Renal pelvis (tissue), 4 donors: Measurements from ENCODE around the gene PDE8A. TPM values are rescaled to one million over a fixed set of nuclear protein-coding genes. Genes with fewer than 3 reads are reported as not detected.

Experiments used
- DNase-seq: peaks from one replicate; pipeline ENCODE4 v3.0.0-alpha.2; 2013
- polyA plus RNA-seq, 3 donors: library from polyadenylated mRNA; unstranded; fragments of 120-200 nt; gene quantifications; one replicate each; pipeline ENCODE4 v1.2.1, GENCODE V29; 2013; ENCODE audit not compliant: insufficient read length in 3 of 3

The PDE8A gene
- polyA plus RNA-seq, 3 donors = 33.8 to 74.1 (median 63.4) TPM

DNA sequence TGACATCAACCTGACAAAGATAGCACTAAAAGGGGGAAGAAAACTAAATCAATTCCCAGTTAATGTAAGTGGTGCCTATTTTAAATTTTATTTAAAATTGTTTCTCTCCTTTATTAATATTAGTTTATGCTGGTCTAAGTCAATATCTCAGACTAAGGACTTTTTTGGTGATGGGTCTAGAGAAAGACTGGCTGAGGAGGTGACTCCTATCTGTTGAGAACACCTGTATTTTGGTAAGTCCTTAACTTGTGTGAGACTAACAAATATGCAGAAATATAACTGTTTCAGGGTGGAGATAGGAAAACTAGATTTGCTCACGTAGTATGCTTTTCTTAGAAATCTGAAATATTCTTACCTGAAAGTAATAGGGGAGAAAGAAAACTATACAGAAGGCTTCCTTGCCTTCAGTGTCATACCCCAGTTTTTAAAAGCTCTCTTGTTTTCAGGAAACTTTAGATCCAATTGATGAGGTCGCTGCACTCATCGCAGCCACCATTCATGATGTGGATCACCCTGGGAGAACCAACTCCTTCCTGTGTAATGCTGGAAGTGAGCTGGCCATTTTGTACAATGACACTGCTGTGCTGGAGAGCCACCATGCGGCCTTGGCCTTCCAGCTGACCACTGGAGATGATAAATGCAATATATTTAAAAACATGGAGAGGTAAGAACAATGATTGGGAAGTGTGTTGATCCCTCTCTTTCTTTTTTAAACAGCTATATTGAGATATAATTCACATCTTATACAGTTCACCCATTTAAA lies 138.9 kb downstream of the PDE8A start:
- DNase-seq = no peak

DNA sequence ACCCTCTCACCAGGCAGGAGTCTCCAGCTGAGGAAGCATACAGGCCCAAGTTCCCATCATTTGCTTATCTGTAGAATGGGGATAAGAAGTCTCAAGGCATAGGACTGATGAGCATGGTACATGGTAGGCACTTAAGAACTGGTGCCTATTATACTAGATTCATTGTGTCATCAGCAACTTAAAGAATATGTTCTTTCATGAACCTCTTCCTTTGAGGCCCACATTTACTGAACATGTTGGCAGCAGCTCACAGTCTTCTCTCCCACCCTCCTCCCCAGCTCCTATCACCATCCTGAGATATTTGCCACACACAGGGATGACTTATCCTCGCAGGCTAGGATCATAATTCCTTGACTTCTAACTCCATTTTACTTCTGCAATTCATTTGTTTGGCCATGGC lies 142.5 kb downstream of the PDE8A start:
- DNase-seq = no peak

DNA sequence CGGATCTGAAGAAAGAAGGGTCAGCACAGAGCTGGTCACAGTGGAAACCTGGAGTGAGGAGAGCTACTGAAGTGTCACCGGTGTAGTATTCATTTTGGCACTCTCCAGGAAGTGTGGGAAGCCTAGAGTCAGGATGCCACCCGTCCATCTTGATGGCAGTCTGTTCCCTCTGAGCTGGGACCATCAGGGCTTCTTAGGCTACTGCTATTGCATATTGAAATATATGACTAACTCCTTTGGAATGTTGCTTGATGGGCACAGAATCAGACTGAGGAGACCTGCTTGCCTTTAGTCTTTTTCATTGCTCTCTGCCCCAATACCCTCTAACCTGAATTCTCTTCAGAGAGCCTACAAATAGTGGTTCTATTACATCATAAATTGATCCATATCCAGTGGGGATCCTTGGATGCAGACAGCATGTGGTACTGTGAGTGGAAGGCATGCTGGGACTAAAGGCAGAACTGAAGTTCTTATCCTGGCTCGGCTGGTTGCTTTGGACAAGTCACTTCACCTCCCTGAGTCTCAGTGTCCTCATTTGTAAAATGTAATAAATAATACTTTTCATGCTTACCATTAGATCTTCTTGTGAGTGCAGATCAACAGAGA lies 143.5 kb downstream of the PDE8A start:
- no peak for DNase-seq

DNA sequence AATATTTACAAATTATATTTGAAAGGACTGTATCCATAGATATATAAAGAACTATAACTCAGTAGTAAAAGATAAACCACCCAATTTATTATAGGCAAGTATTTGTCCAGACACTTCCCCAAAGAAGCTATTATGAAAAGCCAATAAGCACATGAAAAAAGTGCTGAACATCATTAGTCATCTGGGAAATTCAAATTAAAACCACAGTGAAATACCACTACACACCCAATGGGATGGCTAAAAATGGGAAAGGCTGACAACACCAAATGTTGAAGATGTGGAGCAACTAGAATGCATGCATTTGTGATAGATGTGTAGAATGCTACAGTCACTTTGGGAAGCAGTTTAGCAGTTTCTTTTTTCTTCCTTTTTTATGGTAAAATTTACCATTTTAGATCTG lies 147.0 kb downstream of the PDE8A start:
- no peak for DNase-seq

DNA sequence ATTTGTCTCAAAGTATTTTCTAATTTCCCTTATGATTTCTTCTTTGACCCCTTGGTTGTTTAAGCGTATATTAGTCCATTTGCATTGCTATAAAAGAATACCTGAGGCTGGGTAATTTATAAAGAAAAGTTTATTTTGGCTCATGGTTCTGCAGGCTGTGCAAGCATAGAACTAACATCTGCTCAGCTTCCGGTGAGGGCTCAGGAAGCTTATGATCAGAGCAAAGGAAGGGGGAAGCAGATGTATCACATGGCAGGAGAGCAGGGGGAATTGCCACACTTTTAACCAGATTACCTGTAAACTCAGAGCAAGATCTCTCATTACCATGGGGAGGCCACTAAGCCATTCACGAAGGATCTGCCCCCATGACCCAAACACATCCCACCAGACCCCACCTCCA lies 148.2 kb downstream of the PDE8A start:
- DNase-seq = no peak

DNA sequence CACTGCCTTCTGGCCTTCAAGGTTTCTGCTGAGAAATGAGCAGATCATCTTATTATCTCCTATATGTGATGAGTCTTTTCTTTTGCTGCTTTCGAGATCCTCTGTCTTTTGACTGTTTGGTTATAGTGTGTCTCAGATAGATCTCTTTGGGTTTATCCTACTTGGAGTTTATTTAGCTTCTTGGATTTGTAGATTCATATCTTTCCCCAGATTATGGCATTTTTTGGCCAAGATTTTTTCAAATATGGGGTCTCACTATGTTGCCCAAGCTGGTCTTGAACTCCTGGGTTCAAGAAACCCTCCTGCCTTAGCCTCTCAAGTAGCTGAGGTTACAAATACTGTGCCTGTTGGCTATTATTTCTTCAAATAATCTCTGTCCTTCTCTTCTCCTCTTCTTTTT lies 150.3 kb downstream of the PDE8A start:
- DNase-seq = no peak

DNA sequence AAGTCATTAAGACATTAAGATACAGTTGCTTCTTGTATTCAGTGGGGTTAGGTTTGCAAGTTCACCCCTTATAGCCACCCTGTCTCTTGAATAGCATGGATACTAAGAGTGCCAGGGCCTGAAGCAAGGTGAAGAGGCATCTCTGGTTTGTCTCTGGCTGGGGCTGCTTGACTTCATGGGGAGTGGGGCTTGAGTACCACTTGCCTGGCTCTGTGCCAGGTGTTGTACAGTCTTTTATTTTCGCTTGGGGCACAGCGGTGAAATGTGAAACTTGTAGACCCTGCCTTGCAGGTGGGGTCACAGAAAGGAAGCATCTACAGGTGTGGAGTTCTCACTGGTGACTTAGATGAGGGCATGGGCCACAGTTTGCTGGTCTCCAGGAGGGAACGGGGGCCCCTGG lies 152.1 kb downstream of the PDE8A start:
- no peak for DNase-seq

DNA sequence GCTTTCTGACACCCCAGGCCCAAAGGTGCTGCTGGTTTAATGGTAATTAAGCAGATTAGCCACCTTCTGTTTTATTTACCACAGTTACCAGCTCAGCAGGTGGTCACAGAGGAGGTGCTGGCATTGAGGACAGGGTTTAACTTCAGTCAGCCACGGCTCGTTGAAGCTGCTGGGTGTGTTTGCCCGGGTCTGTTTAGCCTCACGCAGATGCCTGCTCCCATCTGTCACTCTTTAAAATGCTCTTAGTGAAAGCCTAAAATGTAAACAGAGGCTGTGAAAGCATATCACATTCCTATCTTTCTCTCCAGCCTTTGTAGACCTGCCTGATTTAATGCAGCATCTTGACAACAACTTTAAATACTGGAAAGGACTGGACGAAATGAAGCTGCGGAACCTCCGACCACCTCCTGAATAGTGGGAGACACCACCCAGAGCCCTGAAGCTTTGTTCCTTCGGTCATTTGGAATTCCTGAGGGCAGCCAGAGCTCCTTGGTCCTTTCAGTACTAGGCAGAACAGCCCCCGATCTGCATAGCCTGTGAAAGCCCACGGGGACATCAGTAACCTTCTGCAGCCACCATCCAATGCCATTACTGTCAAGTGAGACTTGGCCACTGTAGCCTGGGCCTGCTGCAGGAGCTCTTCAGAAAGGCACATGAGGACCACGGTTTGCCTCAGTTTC lies 156.0 kb downstream of the PDE8A start:
- no peak for DNase-seq

DNA sequence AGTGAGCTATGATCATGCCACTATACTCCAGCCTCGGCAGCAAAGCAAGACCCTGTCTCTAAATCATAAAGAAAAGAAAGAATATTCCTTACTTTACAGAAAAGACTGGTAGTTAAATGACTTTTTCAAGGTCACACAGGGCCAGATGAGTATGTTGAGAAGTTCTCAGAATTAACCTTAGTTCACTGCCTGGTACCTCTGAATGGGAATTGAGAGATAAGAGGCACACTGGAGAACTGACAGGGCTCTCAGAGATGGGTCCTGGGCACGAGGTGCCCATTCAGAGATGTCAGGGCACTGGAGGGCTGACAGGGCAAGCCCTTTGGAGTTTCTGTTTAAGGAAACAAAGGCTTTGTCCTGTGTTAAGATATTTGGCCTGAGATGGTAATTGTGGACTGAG lies 157.7 kb downstream of the PDE8A start:
- DNase-seq = no peak

DNA sequence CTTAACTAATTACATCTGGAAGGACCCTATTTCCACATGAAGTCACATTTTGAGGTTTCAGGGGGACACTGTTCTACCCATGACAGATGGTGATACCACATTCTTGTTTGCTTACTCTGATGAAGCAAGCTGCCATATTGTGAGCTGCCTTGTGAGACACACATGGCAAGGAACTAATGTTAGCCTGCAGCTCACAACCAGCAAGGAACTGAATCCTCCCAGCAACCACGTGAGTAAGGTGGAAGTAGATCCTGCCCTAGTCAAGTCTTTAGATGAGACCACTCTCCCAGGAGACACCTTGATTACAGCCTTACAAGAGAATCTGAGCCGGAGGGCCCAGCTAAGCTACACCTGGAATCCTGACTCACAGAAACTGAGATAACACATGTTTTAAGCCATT lies 160.1 kb downstream of the PDE8A start:
- no peak for DNase-seq

DNA sequence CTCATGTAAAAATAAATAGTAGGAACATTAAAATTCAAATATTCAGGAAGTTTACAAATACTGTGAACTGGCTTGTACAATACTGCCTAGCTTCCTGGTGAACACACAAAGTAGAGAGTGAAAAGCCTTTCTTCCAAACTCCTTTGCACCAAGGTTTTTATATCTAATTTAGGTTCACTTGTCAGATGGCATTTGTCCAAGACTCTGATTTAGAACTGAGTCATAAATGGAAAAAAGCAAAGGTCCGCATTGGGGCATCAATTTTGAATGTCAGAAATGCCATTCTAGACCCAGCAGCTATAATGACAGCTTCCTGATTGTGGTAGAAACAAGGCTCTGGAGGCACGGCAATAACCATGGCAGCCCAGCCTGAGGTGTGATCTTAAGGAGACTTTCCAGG lies 160.7 kb downstream of the PDE8A start:
- no peak for DNase-seq

DNA sequence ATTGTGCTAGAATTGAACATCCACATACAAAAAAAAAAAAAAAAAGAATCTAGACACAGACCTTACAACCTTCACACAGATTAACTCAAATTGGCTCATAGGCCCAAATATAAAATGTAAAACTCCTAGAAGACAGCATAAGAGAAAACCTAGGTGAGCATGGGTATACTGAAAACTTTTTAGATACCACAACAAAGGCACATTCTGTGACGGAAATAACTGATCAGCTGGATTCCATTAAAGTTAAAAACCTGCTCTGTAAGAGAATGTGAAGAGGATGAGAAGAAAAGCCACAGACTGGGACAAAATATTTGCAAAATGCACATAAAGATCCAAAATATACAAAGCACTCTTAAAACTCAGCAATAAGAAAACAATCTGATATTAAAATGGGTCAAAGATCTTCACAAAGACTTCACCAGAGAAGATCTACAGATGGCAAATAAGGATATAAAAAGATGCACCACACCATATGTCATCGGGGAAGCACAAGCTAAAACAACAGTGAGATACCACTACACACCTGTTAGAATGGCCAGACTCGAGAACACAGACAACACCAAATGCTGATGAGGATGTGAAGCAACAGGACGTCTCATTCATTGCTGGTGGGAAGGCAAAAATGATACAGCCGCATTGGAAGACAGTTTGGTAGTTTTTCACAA lies 167.9 kb downstream of the PDE8A start:
- no peak for DNase-seq

DNA sequence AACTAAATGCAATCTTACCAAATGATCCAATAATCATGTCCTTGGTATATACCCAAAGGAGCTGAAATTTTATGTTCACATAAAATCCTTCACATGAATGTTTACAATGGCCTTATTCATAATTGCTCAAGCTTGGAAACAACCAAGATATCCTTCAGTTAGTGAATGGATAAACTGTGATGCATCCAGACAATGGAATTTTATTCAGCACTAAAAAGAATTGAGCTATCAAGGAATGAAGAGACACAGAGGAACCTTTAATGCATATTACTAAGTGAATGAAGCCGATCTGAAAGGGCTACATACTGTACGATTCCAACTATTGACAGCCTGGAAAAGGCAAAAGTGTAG lies 168.4 kb downstream of the PDE8A start:
- no peak for DNase-seq

DNA sequence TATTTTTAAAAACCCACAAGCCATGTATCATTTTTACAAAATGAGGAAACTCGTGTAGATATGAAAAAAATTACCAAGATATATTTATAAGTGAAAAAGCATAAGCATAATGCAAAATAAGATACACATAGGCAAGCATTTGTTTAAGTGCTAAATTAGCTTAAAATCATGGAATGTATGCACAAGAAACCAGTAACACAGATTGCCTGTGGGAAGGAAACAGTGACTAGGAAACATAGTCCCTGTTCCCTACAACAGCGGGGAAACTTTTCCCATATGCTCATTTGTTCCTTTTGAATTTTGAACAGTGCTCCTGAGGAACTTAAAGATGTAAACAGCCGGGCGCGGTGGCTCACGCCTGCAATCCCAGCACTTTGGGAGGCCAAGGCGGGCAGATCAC lies 169.5 kb downstream of the PDE8A start:
- no peak for DNase-seq

DNA sequence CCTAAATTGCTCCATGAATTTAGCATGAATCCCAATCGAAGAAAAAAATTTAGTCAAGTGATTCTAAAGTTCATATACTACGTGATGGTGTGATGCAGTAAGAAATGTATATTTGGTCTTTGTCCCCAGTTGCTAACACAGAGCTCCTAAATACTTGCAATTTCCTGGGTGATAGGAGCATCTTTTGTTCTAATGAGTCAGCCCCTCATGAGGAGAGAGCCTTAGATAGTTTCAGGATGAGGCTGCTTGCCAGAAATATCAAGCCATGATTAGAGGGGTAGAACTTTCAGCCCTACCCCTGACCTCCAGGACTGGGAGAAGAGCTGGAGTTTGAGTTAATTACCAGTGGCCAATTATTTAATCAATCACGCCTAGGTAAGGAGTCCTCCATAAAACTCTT lies 170.2 kb downstream of the PDE8A start:
- no peak for DNase-seq

DNA sequence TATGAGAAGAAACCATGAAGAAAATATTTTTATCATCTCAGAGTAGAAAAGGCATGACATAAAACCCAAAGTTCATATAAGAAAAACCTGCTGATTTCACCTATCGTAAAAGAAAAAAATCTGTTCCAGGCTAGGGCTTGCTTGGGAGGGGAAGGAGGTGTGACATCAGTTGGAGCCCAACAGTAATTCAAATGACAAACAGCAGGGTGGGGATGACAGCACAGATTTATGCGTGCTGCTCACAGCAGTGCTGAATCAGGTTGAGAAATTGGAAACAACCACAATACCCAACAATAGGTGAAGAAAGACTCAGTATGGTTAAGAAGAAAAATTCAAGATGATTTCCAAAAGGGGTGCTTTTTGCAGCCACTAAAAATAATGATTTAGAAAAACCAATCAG lies 172.4 kb downstream of the PDE8A start:
- no peak for DNase-seq

DNA sequence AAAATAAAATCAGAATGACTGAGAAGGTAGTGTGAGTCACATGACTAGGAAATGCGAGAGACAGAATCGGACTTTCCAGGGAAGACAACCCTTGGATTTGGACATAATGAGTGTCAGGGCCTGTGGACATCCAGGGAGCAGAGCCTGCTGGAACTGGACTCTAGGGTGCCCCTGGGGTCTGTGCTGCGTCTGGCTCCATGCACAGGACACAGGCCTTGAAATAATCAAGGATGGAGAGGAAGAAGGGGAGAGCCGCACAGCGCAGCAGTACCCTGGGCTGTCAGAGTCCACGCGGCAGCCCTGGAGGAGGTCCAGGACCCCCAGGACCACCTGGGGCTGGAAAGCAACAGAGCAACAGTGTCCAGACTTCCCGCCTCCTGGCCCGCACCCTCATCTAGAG lies 173.7 kb downstream of the PDE8A start:
- DNase-seq = no peak

DNA sequence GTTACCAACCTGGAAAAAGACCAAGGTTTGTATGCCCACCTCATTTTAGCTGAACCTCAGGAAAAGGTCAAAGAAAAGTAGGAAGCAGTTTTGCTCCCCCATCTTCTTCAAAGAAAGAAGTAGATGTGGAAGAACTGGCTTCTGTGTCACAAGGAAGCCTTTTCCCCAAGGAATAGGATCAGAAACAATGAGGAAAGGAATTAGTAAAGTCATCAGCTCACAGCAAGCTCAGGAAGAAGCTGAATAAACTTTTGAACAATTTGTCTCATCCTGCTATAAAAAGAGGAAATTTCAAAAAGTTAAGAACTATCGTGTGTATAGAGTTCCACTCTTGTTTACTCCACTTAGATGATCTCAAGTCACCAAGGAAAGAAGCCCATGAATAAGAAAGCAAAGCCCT lies 174.2 kb downstream of the PDE8A start:
- no peak for DNase-seq

DNA sequence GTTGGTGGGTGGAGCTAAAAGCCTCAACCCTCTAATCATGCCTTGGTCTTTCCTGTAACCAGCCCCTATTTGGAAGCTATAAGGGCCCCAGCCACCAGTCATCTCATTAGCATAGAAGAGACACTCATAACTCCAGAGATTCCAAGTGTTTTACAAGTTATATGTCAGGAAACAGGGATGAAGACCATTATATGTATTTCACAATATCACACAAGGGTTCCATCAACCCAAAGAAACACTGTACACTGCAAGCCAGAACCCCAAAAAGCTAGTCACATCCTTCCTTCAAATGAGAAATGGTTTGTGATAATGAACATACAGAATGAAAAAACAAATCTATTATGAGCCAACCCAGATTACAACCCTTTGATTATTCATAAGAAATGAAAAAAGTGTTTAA lies 175.7 kb downstream of the PDE8A start:
- no peak for DNase-seq

DNA sequence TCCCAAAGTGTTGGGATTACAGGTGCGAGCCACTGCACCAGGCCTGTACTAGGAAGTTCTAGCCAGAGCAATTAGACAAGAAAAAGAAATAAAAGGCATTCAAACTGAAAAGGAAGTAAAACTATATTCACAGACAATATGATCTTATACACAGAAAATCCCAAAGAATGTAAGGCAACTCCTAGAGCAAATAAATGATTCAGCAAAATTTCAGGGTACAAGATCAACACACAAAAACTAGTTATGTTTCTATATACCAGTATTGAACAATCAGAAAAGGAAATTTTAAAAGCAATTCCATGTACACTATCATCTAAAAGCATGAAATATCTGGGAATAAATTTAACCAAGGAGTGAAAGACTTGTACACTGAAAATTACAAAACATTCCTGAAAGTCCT lies 180.6 kb downstream of the PDE8A start:
- DNase-seq = no peak

DNA sequence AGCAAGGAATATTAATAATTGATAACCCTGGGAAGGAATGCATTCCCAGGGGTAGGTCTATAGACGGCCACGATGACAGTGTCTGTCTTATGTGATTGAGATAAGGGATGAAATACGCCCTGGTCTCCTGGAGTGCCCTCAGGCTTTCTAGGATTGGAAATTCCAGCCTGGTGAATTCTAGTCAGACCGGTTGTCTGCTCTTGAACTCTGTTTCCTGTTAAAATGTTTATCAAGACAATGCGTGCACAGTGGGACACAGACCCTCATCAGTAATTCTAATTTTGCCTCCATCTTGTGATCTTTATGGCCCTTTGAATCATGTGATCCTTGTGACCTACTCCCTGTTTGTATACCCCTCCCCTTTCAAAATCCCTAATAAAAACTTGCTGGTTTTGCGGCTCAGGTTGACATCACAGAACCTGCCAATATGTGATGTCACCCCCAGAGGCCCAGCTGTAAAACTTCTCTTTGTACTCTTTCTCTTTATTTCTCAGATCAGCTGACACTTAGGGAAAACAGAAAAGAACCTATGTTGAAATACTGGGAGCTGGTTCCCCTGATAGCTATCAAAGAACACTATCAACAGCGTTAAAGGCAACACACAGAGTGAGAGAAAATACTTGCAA lies 183.3 kb downstream of the PDE8A start:
- DNase-seq = no peak

DNA sequence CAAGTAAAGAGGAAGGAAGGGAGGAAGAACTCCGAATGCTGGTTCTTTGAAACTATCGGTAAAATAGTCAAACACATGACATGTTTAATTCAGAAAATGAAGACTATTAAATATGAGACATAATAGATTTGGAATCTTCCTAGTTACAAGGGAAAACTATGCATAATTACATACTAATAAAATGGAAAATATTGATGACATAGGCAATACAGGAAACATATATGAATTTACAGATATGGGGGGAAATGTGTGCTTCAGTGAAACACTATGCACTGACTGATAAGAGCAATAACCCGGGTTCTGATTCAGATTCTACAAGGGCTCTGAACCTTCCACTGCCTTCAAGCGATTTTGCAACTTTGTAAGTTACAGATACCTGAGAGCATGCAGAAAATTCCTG lies 185.9 kb downstream of the PDE8A start:
- no peak for DNase-seq
